ACC112 (cell line): ENCODE results near the gene CHRM2.
A peak's percentile ranks its signal among the peaks of the same experiment; 100 is the strongest.

Experiments
- H2AFZ ChIP-seq: fragments of 200-600 bp; sonication (generic); one replicate; pipeline ENCODE4 v1.6.0; 2017; ENCODE audit warnings: antibody characterized with exemption, low read length; ENCODE audit not compliant: unreplicated experiment
- H3K27ac ChIP-seq: fragments of 200-600 bp; sonication (generic); 2 replicates; pipeline ENCODE4 v1.5.1; 2014; ENCODE audit warnings: low read depth, mild to moderate bottlenecking, antibody characterized with exemption, low read length, moderate library complexity
- H3K27me3 ChIP-seq: fragments of 200-600 bp; sonication (generic); 2 replicates; pipeline ENCODE4 v1.6.1; 2014; ENCODE audit warnings: mild to moderate bottlenecking, antibody characterized with exemption, low read length, moderate library complexity, mixed read lengths; ENCODE audit not compliant: insufficient read depth
- H3K36me3 ChIP-seq: fragments of 200-600 bp; sonication (generic); 2 replicates; pipeline ENCODE4 v1.6.1; 2016; ENCODE audit warnings: mild to moderate bottlenecking, antibody characterized with exemption, low read length, moderate library complexity, mixed read lengths; ENCODE audit not compliant: insufficient read depth
- H3K4me1 ChIP-seq: fragments of 200-600 bp; sonication (generic); one replicate; pipeline ENCODE4 v1.6.1; 2016; ENCODE audit warnings: low read length, mixed read lengths; ENCODE audit not compliant: insufficient read depth, unreplicated experiment, control insufficient read depth
- H3K4me3 ChIP-seq: fragments of 200-600 bp; sonication (generic); 2 replicates; pipeline ENCODE4 v1.5.1; 2014; ENCODE audit warnings: mild to moderate bottlenecking, low read depth, low read length
- H3K79me2 ChIP-seq: fragments of 200-600 bp; sonication (generic); one replicate; pipeline ENCODE4 v1.6.0; 2016; ENCODE audit warnings: low read length; ENCODE audit not compliant: control insufficient read depth, unreplicated experiment, insufficient read depth

CHRM2 gene

GRCh38 chr7:137015015-137015414 is 146.6 kb downstream of the CHRM2 start:
- Histone ChIP-seq H3K79me2 (no peaks in the 10 kb centered on the region), H3K27me3 (no peaks in the 10 kb centered on the region), H2AFZ (no peak overlapping the region), H3K4me3 (no peak overlapping the region), H3K27ac (no peak overlapping the region), H3K4me1 (no peaks in the 10 kb centered on the region), H3K36me3 (no peaks in the 10 kb centered on the region)

DNA sequence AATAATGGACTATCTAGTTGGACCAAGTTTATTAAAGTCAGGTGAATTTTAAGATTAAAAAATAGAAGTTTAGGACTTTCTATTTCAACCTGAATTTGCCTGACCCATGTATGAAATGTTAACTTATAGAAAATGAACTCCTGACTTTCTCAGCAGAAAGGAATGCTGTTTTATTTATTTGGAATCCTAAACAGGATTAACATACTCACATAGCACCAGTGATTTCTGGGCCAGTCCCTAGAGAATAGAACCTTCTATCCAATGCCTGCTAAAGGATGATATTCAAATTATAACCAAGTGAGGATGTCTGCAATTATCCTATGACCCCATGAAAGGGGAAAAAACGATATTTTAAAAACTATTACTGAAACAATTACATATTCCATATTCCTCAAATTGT is 148.8 kb downstream of the CHRM2 start:
- Histone ChIP-seq H3K27ac (no peak overlapping the region), H3K4me3 (no peak overlapping the region), H3K4me1 (no peaks in the 10 kb centered on the region), H2AFZ (no peak overlapping the region), H3K27me3 (no peaks in the 10 kb centered on the region), H3K36me3 (no peaks in the 10 kb centered on the region), H3K79me2 (no peaks in the 10 kb centered on the region)

GRCh38 chr7:137018468-137018867 is 150.0 kb downstream of the CHRM2 start:
- H3K4me3 ChIP-seq, result no peak overlapping the region

DNA sequence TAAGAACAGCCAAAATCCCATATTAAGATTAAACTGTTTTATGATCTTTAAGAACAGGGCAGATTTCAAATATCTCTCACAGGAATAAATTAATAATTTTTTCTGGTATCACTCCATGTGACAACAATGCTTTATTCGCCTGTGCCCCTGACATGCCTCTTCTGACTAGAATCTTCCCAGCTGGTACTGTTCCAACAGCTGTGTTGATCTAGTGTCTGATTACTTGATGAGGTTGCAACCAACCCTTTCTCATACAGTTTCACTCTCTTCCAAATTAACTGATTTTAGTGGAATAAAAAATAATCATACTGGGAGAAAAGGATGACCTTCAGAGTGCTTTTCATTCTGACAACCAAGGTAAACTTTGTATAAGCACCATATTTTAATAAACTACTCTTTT is 151.9 kb downstream of the CHRM2 start:
- H3K79me2 ChIP-seq, result no peaks in the 10 kb centered on the region
- no peaks in the 10 kb centered on the region for H3K27me3 ChIP-seq
- no peak overlapping the region for H3K27ac ChIP-seq
- no peaks in the 10 kb centered on the region for H3K4me1 ChIP-seq
- no peak overlapping the region for H3K4me3 ChIP-seq
- no peak overlapping the region for H2AFZ ChIP-seq
- no peaks in the 10 kb centered on the region for H3K36me3 ChIP-seq

More at GRCh38 chr7:137018468-137018867, 150.0 kb downstream of the CHRM2 start:
- Histone ChIP-seq H2AFZ (no peak overlapping the region), H3K4me1 (no peaks in the 10 kb centered on the region), H3K36me3 (no peaks in the 10 kb centered on the region), H3K27me3 (no peaks in the 10 kb centered on the region), H3K27ac (no peak overlapping the region), H3K79me2 (no peaks in the 10 kb centered on the region)

GRCh38 chr7:137025469-137026175 is 157.2 kb downstream of the CHRM2 start:
- no peaks in the 10 kb centered on the region for H3K27me3 ChIP-seq
- H3K4me3 ChIP-seq, result no peak overlapping the region
- H3K27ac ChIP-seq, result no peak overlapping the region
- H3K4me1 ChIP-seq, result no peaks in the 10 kb centered on the region
- no peaks in the 10 kb centered on the region for H3K79me2 ChIP-seq
- peak overlapping the region; percentile 26 for H2AFZ ChIP-seq
- no peaks in the 10 kb centered on the region for H3K36me3 ChIP-seq

GRCh38 chr7:137026176-137026500 is 157.7 kb downstream of the CHRM2 start:
- Histone ChIP-seq H3K4me1 (no peaks in the 10 kb centered on the region), H3K79me2 (no peaks in the 10 kb centered on the region), H2AFZ (peak overlapping the region; percentile 26), H3K4me3 (no peak overlapping the region), H3K27ac (no peak overlapping the region), H3K36me3 (no peaks in the 10 kb centered on the region), H3K27me3 (no peaks in the 10 kb centered on the region)

DNA sequence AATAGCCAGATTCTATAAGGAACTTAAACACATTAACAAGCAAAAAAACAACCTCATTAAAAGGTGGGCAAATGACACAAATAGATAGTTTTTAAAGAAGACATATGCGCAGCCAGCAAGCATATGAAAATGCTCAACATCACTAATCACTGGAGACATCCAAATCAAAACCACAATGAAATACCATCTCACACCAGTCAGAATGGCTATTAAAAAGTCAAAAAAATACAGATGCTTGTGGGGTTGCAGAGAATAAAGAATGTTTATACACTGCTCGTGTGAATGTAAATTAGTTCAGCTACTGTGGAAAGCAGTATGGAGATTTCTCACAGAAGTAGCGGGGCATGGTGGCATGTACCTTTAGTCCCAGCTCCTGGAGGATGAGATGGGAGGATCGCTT is 164.0 kb downstream of the CHRM2 start:
- no peaks in the 10 kb centered on the region for H3K4me1 ChIP-seq
- H2AFZ ChIP-seq, result no peak overlapping the region
- H3K27me3 ChIP-seq, result no peaks in the 10 kb centered on the region
- H3K4me3 ChIP-seq, result no peak overlapping the region
- H3K79me2 ChIP-seq, result no peaks in the 10 kb centered on the region
- H3K27ac ChIP-seq, result no peak overlapping the region
- no peaks in the 10 kb centered on the region for H3K36me3 ChIP-seq

DNA sequence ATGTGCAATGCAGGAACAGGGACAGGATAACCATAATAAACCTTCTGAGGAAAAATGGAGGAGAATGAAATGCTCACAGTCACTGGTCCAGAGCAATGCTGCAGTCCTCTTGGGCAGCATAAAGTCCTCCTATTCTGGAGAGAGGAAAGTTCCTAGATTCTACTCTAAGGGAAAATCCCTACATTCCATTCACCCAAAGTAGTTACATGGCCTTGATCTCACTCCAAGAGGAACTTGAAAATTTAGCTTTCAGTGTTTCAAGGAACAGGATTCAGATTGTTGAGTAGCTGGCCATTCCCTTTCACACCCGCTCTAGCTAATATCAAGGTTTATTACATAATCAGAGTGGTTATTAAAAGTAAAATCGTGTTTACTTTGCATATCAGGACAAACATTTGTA is 168.3 kb downstream of the CHRM2 start:
- Histone ChIP-seq H3K36me3 (no peaks in the 10 kb centered on the region), H3K27ac (no peak overlapping the region), H3K27me3 (no peaks in the 10 kb centered on the region), H3K4me3 (no peak overlapping the region), H3K79me2 (no peaks in the 10 kb centered on the region), H3K4me1 (no peaks in the 10 kb centered on the region), H2AFZ (no peak overlapping the region)

- Histone ChIP-seq H3K4me1 (no peaks in the 10 kb centered on the region), H3K4me3 (no peak overlapping the region), H3K79me2 (no peaks in the 10 kb centered on the region), H3K36me3 (no peaks in the 10 kb centered on the region), H2AFZ (no peak overlapping the region), H3K27me3 (no peaks in the 10 kb centered on the region), H3K27ac (no peak overlapping the region)
Observed at GRCh38 chr7:137038706-137039105, 170.3 kb downstream of the CHRM2 start.

DNA sequence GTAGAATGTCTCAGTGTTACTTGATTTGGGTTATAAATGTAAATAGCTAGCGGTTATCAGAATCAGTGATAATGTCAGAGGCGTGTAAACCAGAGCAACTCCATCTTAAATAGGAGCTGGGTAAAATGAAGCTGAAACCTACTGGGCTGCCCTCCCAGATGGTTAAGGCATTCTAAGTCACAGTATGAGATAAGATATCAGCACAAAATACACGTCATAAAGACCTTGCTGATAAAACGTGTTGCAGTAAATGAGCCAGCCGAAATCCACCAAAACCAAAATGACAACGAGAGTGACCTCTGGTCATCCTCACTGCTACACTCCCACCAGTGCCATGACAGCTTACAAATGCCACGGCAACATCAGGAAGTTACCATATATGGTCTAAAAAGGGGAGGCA is 172.3 kb downstream of the CHRM2 start:
- H3K4me1 ChIP-seq, result no peaks in the 10 kb centered on the region
- no peak overlapping the region for H2AFZ ChIP-seq
- no peak overlapping the region for H3K4me3 ChIP-seq
- no peaks in the 10 kb centered on the region for H3K79me2 ChIP-seq
- H3K27ac ChIP-seq, result no peak overlapping the region
- H3K27me3 ChIP-seq, result no peaks in the 10 kb centered on the region
- H3K36me3 ChIP-seq, result no peaks in the 10 kb centered on the region

GRCh38 chr7:137045573-137045972 is 177.1 kb downstream of the CHRM2 start:
- Histone ChIP-seq H3K36me3 (no peaks in the 10 kb centered on the region), H3K27ac (no peak overlapping the region), H3K79me2 (no peaks in the 10 kb centered on the region), H3K4me1 (no peaks in the 10 kb centered on the region), H3K4me3 (no peak overlapping the region), H2AFZ (no peak overlapping the region), H3K27me3 (no peaks in the 10 kb centered on the region)
